GM12874 (cell line): ENCODE results near the gene NT5DC4.

ENCODE experiments used
- CTCF ChIP-seq: IDR thresholded peaks from 2 replicates; pipeline ENCODE4 v1.5.1; 2011; ENCODE audit warnings: low read depth, mild to moderate bottlenecking, control low read depth, low read length, moderate library complexity; ENCODE audit not compliant: insufficient read depth

NT5DC4 gene

GRCh38 chr2:112762276-112762675 lies 41.5 kb downstream of the NT5DC4 start:
- TF ChIP-seq CTCF = no peak

- TF ChIP-seq CTCF = no peak
Observed at GRCh38 chr2:112764071-112765044, 43.5 kb downstream of the NT5DC4 start, which contains the start of gene CKAP2L. TSS of gene CKAP2L (minus strand) at chr2:112764609. CDS start at chr2:112764598, 11 bp downstream.

GRCh38 chr2:112765251-112765650 lies 44.4 kb downstream of the NT5DC4 start:
- no peak for TF ChIP-seq CTCF

- TF ChIP-seq CTCF = no peak
Observed at GRCh38 chr2:112767693-112768330, 47.0 kb downstream of the NT5DC4 start.

GRCh38 chr2:112768432-112768831 lies 47.6 kb downstream of the NT5DC4 start:
- TF ChIP-seq CTCF = no peak

- no peak for TF ChIP-seq CTCF
Observed at GRCh38 chr2:112772322-112772721, 51.5 kb downstream of the NT5DC4 start.

GRCh38 chr2:112772911-112773475 lies 52.2 kb downstream of the NT5DC4 start:
- no peak for TF ChIP-seq CTCF
